HepG2 (cell line): ENCODE data around the gene RFXAP. TPM values are rescaled to one million over a fixed set of nuclear protein-coding genes. Genes with fewer than 3 reads are reported as not detected.
A peak's percentile ranks its signal among the peaks of the same experiment; 100 is the strongest.

Source experiments
- HIVEP1 ChIP-seq: sonication (generic); formaldehyde crosslinking; IDR thresholded peaks from 2 replicates; pipeline ENCODE4 v1.4.0; 2020; ENCODE audit warnings: mild to moderate bottlenecking, missing genetic modification reagents
- IKZF5 ChIP-seq: IDR thresholded peaks from 2 replicates; pipeline ENCODE4 v1.6.1; 2018; ENCODE audit warnings: missing genetic modification reagents, mild to moderate bottlenecking, missing compliant biosample characterization
- KAT2B ChIP-seq: fragments of 150-350 bp; IDR thresholded peaks from 2 replicates; pipeline ENCODE4 v1.6.1; 2014; ENCODE audit warnings: low read depth, low read length, borderline replicate concordance
- KAT8 ChIP-seq: IDR thresholded peaks from 2 replicates; pipeline ENCODE4 v1.6.1; 2016; ENCODE audit warnings: missing genetic modification reagents, missing compliant biosample characterization
- MEIS1 ChIP-seq: sonication (generic); formaldehyde crosslinking; IDR thresholded peaks from 2 replicates; pipeline ENCODE4 v1.9.0; 2021; ENCODE audit warnings: mild to moderate bottlenecking, missing genetic modification reagents, moderate library complexity, borderline replicate concordance
- NR2F2 ChIP-seq: IDR thresholded peaks from 2 replicates; pipeline ENCODE4 v1.6.1; 2012; ENCODE audit warnings: low read depth, inconsistent platforms, borderline replicate concordance
- PHF21A ChIP-seq: sonication (generic); formaldehyde crosslinking; IDR thresholded peaks from 2 replicates; pipeline ENCODE4 v1.5.0; 2020; ENCODE audit warnings: mild to moderate bottlenecking, missing genetic modification reagents
- PHF8 ChIP-seq: sonication (generic); formaldehyde crosslinking; IDR thresholded peaks from 2 replicates; pipeline ENCODE4 v1.5.0; 2020; ENCODE audit warnings: missing genetic modification reagents
- TRAFD1 ChIP-seq: sonication (generic); formaldehyde crosslinking; IDR thresholded peaks from 2 replicates; pipeline ENCODE4 v1.5.1; 2020; ENCODE audit warnings: missing genetic modification reagents, mild to moderate bottlenecking, borderline replicate concordance
- ZBTB33 ChIP-seq: sonication (generic); formaldehyde crosslinking; IDR thresholded peaks from 2 replicates; pipeline ENCODE4 v1.4.0; 2020; ENCODE audit warnings: missing genetic modification reagents
- ZNF280D ChIP-seq: sonication (generic); formaldehyde crosslinking; IDR thresholded peaks from 2 replicates; pipeline ENCODE4 v1.5.1; 2020; ENCODE audit warnings: mild to moderate bottlenecking, missing genetic modification reagents
- ZNF530 ChIP-seq: sonication (generic); formaldehyde crosslinking; IDR thresholded peaks from 2 replicates; pipeline ENCODE4 v1.5.0; 2020; ENCODE audit warnings: low read depth, mild to moderate bottlenecking, missing genetic modification reagents
- ZNF546 ChIP-seq: sonication (generic); formaldehyde crosslinking; conservative IDR thresholded peaks from 2 replicates; pipeline ENCODE4 v1.8.1; 2023; ENCODE audit warnings: mild to moderate bottlenecking, missing genetic modification reagents
- ZNF556 ChIP-seq: sonication (generic); formaldehyde crosslinking; IDR thresholded peaks from 2 replicates; pipeline ENCODE4 v1.4.0; 2020; ENCODE audit warnings: mild to moderate bottlenecking, missing genetic modification reagents, borderline replicate concordance
- ZNF788 ChIP-seq: sonication (generic); formaldehyde crosslinking; IDR thresholded peaks from 2 replicates; pipeline ENCODE4 v1.5.0; 2020; ENCODE audit warnings: mild to moderate bottlenecking, missing genetic modification reagents, borderline replicate concordance
- ZNF850 ChIP-seq: sonication (generic); formaldehyde crosslinking; conservative IDR thresholded peaks from 2 replicates; pipeline ENCODE4 v1.9.0; 2021; ENCODE audit warnings: mild to moderate bottlenecking, missing genetic modification reagents
- polyA plus RNA-seq, 8 experiments: library from polyadenylated mRNA; depleted of rRNA in 3 of 8; stranded (reverse) in 7 of 8; unstranded in 1 of 8; fragments of >200 nt; fragmentation: Illumina TruSeq in 4 of 8; extraction: Trizol in 4 of 8; gene quantifications; 2 replicates each; pipeline versions ENCODE4 v1.2.1 to v1.2.3, GENCODE V29; 2011 to 2016; ENCODE audit warnings: low read depth in 4 of 8, missing spikeins in 1 of 8, mixed read lengths in 1 of 8; ENCODE audit not compliant: insufficient read depth in 1 of 8
- total RNA-seq, 5 experiments: library from RNA; depleted of rRNA; stranded (reverse); fragments of >200 nt; fragmentation: Illumina TruSeq; extraction: Trizol; gene quantifications; 2 replicates each; pipeline ENCODE4 v1.2.3, GENCODE V29; 2016; ENCODE audit warnings: low read depth in 1 of 5

The RFXAP gene
- total and polyA plus RNA-seq, 2 of the 13 experiments (the other 11 are each of a cell fraction or from before 2014, with no cell fraction given): 1.8 to 7.9 TPM

GRCh38 chr13:36818804-36819738 is at the start of gene RFXAP (continued):
- no peak for TF ChIP-seq ZNF280D
- no peak for TF ChIP-seq ZNF546
- no peak for TF ChIP-seq IKZF5 (CRISPR knock-in tag)
- no peak for TF ChIP-seq TRAFD1 (CRISPR knock-in tag)
- TF ChIP-seq KAT8 (CRISPR knock-in tag): peak; percentile 23; the same call in 1 of the 2 replicates
- TF ChIP-seq PHF8 (CRISPR knock-in tag): peak; percentile 85
- peak; percentile 14; the same call in 1 of the 2 replicates for TF ChIP-seq ZNF556 (CRISPR knock-in tag)
- TF ChIP-seq ZNF788 (CRISPR knock-in tag): no peak
- TF ChIP-seq HIVEP1 (CRISPR knock-in tag): no peak
- no peak for TF ChIP-seq ZNF850
- no peak for TF ChIP-seq ZBTB33 (CRISPR knock-in tag)
- TF ChIP-seq KAT2B: no peak
- no peak for TF ChIP-seq MEIS1
- no peak for TF ChIP-seq NR2F2
- TF ChIP-seq PHF21A: 0 out of 2 replicates have a peak, but pooled peaks have one; percentile 33
- TF ChIP-seq ZNF530 (CRISPR knock-in tag): no peak
